ENCODE measurements around the gene APOA5. TPM values are rescaled to one million over a fixed set of nuclear protein-coding genes. Genes with fewer than 3 reads are reported as not detected.

The APOA5 gene
- total and polyA plus RNA-seq, 2 of the 13 experiments (the other 11 are each of a cell fraction or from before 2014, with no cell fraction given), result 44.0 to 49.1 TPM

GRCh38 chr11:116772443-116773202, 19.1 kb downstream of the APOA5 start, which contains the start of gene BUD13 (continued):
- TF ChIP-seq TFAP4 (IDR thresholded peaks at IDR 0.05; ENCODE audit: borderline replicate concordance, low read depth), result peak; percentile 72; the same call in 1 of the 2 replicates
- peak; percentile 77; the same call in 1 of the 2 replicates for TF ChIP-seq ZNF670 (CRISPR knock-in tag; IDR thresholded peaks at IDR 0.05; ENCODE audit: borderline replicate concordance)
- TF ChIP-seq HNRNPK (IDR thresholded peaks at IDR 0.05; ENCODE audit: low read depth, low read length, poor library complexity, severe bottlenecking), result peak; percentile 74
- TF ChIP-seq FOXA3 (CRISPR knock-in tag; IDR thresholded peaks at IDR 0.05), result peak; percentile 70
- peak; percentile 89 for TF ChIP-seq TAF1 (CRISPR knock-in tag; IDR thresholded peaks at IDR 0.05)
- TF ChIP-seq ZNF460 (CRISPR knock-in tag; IDR thresholded peaks at IDR 0.05; ENCODE audit: borderline replicate concordance), result peak; percentile 11; the same call in 1 of the 2 replicates
- TF ChIP-seq ZNF841 (CRISPR knock-in tag; IDR thresholded peaks at IDR 0.05; ENCODE audit: borderline replicate concordance), result no peak
- peak in 1 of 2 experiments; percentile 74; a peak in 1 of 4 replicates for TF ChIP-seq REST (IDR thresholded peaks at IDR 0.05; ENCODE audit: borderline replicate concordance in 1 of 2, low read depth in 1 of 2, low read length in 2 of 2)
- peak; percentile 42 for TF ChIP-seq BCL6 (CRISPR knock-in tag; IDR thresholded peaks at IDR 0.05)
- TF ChIP-seq YY1 (IDR thresholded peaks at IDR 0.05; ENCODE audit: insufficient read depth, insufficient replicate concordance, low read depth, low read length), result peak; percentile 95
- peak; percentile 86 for TF ChIP-seq CSRNP1 (CRISPR knock-in tag; IDR thresholded peaks at IDR 0.05)
- no peak for TF ChIP-seq ZNF143 (CRISPR knock-in tag; IDR thresholded peaks at IDR 0.05)
- 0 out of 2 replicates have a peak, but pooled peaks have one; percentile 56 for TF ChIP-seq ZNF367 (CRISPR knock-in tag; IDR thresholded peaks at IDR 0.05; ENCODE audit: borderline replicate concordance)
- TF ChIP-seq ZNF383 (CRISPR knock-in tag; IDR thresholded peaks at IDR 0.05; ENCODE audit: borderline replicate concordance), result no peak
- peak; percentile 86 for TF ChIP-seq POLR2G (IDR thresholded peaks at IDR 0.05; ENCODE audit: low read depth, low read length)
- TF ChIP-seq GTF2F1 (IDR thresholded peaks at IDR 0.05; ENCODE audit: low read length), result 0 out of 2 replicates have a peak, but pooled peaks have one; percentile 30
- TF ChIP-seq CTCF (CRISPR knock-in tag; IDR thresholded peaks at IDR 0.05), result peak; percentile 61
- TF ChIP-seq HIC2 (CRISPR knock-in tag; IDR thresholded peaks at IDR 0.05; ENCODE audit: low read depth), result no peak; the same call in none of the 2 replicates

All from HepG2 (cell line).